Measurements from ENCODE around the gene IL1RL2. TPM values are rescaled to one million over a fixed set of nuclear protein-coding genes. Genes with fewer than 3 reads are reported as not detected.

The IL1RL2 gene
- total RNA-seq, 1 donor, result 1.7 TPM

DNA sequence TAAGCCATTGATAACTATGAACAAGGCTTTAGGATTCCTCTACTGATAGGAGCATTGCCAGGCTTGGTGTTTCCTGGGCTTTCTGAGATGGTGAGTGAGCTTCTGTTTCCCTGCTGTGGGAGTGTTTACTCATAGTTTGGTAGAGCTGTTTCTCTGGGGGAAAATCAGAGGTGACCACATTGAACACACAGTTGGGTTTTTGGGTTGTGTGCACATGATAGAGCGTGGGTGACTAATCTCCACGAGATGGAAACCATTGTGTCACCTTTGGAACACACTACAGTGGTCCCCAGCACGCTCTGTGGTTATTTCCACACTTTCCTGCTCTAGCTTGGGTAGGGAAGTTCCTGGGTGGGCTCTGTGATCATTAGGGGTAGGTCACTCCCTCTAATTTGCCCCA is 38.9 kb upstream of the IL1RL2 start:
- peak; percentile 75 for DNase-seq (ENCODE audit: low read depth)
- peak overlapping the region; percentile 22 for H3K4me3 ChIP-seq (ENCODE audit: low read depth, low read length)
- TF ChIP-seq, protein P1, sequence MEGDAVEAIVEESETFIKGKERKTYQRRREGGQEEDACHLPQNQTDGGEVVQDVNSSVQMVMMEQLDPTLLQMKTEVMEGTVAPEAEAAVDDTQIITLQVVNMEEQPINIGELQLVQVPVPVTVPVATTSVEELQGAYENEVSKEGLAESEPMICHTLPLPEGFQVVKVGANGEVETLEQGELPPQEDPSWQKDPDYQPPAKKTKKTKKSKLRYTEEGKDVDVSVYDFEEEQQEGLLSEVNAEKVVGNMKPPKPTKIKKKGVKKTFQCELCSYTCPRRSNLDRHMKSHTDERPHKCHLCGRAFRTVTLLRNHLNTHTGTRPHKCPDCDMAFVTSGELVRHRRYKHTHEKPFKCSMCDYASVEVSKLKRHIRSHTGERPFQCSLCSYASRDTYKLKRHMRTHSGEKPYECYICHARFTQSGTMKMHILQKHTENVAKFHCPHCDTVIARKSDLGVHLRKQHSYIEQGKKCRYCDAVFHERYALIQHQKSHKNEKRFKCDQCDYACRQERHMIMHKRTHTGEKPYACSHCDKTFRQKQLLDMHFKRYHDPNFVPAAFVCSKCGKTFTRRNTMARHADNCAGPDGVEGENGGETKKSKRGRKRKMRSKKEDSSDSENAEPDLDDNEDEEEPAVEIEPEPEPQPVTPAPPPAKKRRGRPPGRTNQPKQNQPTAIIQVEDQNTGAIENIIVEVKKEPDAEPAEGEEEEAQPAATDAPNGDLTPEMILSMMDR (IDR thresholded peaks at IDR 0.05; ENCODE audit: insufficient read depth, low read length), result no peak

DNA sequence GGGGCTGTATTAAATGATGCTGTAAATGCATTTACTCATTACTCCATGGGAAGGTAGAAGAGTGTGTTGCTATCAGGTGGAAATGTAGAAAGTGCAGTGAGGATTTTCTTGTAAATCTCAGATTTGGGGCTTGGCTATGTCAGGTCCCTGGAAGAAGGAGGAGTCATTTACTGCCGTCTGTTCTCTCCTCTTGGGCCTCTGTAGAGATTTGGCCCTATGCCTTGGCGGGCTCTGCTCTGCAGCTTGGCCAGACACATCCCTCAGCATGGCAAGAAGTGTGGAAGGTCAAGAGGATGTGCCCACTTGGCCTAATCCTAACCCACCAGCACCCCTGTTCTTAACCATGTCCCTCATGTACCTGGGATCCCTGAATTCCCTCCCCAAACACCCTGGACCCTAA is 37.6 kb upstream of the IL1RL2 start:
- H3K4me3 ChIP-seq (ENCODE audit: low read depth, low read length), result no peak overlapping the region
- TF ChIP-seq, protein P1 (IDR thresholded peaks at IDR 0.05; ENCODE audit: insufficient read depth, low read length), result no peak
- no peak for DNase-seq (ENCODE audit: low read depth)

DNA sequence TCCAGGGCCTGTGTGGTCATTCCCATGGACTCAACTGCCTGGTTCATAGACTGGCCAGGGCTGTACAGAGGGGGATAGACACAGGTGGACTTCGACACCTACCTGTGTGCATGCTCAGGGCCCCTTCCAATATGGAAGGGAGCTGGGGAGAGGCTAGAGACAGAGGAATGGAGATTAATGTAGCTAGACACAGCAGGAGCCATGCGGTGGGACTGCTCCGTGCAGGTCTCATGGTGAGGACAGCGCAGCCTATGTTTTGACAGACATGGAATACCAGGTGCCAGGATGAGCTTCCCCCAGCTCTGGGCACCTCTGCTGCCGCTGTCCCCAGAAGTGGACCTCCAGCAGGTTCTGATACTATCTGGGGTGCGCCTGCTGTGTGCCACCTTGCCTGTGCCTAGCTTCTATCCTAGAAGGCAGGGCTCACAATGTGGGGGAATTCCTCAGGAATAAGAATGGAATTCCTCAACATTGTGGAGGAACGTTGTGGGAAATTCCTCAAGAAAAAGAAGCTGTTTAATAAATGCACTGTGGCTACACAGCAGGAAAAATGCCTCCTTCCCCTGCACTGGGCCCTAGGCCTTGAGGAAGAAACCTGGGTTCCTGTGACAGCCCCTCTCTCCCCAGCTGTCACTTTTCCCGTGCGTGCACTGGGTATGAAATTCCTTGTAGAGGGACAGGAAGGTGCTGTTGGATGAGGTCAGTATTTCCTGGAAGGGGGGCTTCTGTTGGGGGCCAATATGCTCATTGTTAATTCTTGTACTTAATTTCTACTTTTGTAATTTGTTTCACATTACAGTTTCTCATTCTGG is 37.0 kb upstream of the IL1RL2 start:
- TF ChIP-seq, protein P1 (IDR thresholded peaks at IDR 0.05; ENCODE audit: insufficient read depth, low read length), result no peak

DNA sequence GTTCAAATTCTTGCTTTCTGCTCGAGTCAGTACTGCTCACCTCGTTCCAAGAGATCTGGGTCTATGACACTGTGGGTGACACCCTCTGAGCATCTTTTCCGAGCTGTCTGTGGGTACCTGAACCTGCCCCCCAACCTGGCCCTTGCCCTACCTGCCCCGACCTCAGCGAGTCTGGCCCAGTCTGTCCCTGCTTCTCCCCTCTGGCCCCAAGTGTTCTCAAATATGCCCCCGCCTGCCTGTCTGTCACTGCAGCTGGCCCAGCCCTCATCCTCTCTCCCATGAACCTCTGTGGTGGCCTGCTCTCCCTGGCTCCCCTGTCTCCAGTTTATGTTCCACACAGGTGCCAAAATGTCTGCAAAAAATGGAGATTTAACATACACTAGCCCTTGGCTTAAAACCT is 32.5 kb upstream of the IL1RL2 start:
- H3K4me3 ChIP-seq (ENCODE audit: low read depth, low read length), result no peak overlapping the region
- TF ChIP-seq, protein P1 (IDR thresholded peaks at IDR 0.05; ENCODE audit: insufficient read depth, low read length), result no peak
- no peak for DNase-seq (ENCODE audit: low read depth)

More for the DNA sequence above, 37.0 kb upstream of the IL1RL2 start:
- DNase-seq (ENCODE audit: low read depth), result peak; percentile 39
- no peak overlapping the region for H3K4me3 ChIP-seq (ENCODE audit: low read depth, low read length)

DNA sequence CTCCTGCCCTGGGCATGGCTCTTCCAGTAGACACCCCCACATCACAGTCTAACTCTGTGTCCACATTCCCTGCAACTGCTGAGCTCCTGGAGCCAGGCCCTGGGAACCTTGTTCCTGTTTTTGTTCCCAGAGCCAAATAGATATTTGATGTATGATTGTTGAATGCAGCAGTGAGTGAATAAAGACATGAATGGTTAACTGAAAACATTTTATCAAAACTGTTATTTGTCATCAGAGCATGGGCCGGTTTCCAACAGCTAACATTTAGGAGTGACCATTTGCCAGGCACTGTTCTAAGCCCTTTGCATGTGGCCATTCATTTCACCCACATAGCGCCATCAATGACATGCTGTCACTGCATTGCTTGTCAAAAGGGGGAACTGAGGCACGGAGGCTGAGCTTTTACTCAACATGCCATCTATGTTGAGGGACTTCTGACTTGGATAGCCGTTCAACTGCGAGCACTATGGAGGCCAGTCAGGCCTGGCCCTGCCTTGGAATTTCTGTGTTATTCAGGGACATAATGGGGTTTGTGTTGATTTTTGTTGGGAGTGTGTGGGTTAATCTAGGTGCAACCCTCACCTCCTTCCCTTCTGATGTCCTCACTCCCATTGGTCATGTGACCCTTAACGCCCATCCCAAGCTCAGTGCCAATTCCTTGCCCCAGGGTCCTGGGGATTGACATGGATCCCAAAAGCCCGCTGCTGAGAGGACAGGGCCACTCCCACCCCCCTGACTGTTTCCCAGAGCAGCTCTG is 31.7 kb upstream of the IL1RL2 start:
- TF ChIP-seq, protein P1 (IDR thresholded peaks at IDR 0.05; ENCODE audit: insufficient read depth, low read length), result no peak
- no peak overlapping the region for H3K4me3 ChIP-seq (ENCODE audit: low read depth, low read length)
- DNase-seq (ENCODE audit: low read depth), result no peak

DNA sequence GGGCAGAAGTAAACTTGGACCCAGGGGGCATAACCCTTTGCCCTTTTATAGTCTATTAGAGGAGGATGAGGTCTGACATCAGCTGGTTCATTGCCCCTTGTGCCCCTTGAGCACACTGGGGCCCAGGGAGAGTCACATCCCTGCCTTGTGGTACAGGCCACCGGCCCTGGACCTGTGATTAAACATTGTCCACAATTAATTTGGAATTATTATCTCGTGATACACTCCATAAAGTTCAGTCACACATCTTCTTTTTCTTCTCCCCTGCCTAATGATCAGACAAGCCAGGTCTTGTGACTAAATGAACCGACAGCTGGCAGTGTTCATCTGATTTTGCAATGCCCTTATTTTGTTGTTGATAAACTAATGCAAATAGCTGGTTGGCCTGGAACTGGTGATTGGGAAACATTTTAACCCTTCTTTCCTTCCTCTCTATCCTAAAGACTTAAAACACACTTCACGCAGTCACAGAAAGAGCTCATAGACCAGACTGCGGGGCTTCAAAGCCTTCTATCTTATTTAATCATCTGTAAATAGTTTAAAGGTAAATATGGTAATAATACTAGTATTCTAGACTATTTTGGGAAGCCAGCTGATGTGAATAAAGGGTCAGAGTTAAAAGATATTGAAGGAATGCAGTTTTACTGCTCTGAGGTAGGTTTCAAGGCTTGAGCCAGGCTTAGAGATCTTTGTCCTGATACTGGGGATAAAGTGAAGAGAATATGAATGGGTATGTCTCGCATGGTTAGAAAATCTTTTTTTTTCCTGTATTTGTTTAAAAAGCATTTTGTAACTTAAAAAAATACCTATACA is 30.9 kb upstream of the IL1RL2 start:
- H3K4me3 ChIP-seq (ENCODE audit: low read depth, low read length), result no peak overlapping the region
- DNase-seq (ENCODE audit: low read depth), result peak; percentile 81
- TF ChIP-seq, protein P1 (IDR thresholded peaks at IDR 0.05; ENCODE audit: insufficient read depth, low read length), result no peak
